ENCODE measurements around the gene WDR46.
"Not testable (repeated sequence)": the region's sequence is repeated elsewhere in the genome, so short reads cannot be mapped to it uniquely, and the experiment has no call there.

The WDR46 gene

DNA sequence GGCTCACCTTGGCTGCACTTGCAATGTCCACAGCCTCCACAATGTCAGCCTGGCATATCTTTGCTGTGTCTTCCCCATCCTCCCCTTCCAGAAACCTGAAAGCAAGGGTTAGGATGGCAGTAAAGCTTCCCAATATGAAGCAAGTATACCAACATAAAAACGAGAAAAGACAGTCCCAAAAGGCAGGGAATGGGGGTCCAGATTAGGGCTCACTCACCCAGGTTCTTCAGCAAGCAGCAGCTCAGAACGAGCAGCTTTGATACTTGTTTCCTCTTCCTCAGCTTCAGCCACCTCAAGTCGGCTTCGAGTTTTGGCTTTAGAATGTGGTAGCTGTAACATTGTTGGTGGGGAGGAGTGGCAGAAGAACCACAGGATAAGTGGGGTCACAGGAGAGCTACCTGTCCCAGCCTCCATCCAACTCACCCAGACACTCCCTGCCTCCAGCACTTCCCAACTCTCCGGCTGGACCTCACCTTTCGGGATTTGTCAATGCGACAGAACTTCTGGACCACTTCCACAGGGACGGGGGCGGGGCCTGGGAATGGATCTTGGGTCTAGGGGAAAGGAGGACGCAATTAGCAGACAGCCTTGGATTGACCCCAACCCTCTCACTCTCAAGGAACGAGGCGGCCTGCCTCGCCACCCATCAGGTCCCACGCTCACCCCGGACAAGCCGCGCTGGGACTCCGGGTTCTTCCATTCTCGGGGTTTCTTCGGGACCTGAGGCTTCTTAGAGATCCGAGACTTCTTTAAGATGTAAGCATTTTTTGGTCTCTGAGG is 708 bp downstream of the WDR46 start:
- DNase-seq (ENCODE audit: low spot score) = no peak

DNA sequence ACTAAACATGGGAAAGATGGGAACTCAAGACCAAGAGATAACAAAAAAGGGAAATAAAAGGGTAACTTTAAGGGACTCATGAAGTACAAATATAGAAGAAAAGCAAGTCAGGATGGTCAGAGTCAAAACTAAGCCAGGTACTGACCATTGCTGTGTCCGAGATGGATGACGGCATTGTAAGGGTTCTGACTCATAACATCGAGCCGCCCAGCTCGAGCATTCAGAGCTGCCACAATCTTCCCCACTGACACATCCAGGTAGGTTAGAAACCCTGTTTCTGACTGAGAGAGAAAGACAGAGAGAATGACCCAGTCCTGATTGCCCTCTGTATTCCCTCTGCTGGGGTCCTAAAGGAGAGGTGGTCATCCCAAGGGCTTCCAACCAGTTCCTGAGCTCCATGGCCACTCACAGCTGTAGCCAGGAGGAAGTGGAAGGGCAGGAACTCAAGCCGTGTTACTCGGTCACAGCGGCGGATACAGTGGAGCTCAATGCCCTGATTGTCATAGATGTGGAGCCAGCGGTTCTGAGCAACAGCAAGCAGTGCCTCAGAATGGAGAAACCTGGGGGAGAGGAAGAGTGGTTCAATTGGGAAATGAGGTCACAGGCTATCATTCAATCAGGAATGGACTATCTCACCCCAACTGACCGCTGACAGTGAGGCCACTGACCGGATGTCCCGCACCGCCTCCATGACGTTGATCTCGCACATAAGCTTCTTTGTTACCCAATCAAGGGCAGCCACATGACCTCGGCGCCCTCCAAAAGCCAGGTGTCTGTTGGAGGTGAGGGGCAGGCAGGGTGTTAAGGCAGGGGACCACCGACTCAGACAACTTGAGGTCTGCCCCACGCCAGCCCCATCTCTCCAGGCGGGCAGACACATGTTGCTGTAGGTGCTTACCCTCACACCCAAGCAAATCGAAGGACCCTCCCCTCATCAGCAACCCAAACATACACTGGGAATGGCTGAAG is 1.8 kb downstream of the WDR46 start:
- DNase-seq (ENCODE audit: low spot score) = no peak

DNA sequence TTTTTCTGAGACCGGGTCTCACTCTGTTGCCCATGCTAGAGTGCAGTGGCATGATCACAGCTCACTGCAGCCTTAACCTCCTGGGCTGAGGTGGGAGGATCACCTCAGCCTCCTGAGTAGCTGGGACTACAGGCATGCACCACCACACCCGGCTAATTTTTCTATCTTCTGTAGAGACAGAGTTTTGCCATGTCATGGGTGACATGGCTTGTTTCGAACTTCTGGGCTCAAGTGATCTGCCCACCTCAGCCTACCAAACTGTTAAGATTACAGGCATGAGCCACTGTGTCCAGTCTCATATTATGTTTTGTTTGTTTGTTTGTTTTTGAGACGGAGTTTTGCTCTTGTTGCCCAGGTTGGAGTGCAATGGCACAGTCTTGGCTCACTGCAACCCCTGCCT is 3.8 kb downstream of the WDR46 start:
- not testable (repeated sequence) for DNase-seq (ENCODE audit: low spot score)

DNA sequence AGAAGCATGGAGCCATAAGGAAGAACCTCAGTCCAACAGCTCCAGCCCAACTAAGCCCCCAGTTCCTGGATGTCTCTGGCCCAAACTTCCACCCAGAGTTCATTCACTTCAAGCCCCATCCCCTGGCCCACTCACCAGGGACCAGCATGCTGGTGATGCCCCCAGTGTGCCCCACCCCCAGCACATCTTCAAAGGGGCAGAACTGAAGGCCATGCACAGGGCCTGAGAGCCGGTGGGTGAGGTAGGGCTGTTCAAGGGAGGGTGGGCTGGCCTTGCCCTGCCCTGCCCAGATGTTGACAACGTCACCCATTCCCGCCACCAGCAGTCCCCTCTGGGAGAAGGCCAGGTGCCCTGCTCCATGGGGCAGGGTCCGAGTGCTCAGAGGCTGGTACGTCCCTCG is 8.5 kb downstream of the WDR46 start:
- no peak for DNase-seq (ENCODE audit: low spot score)

DNA sequence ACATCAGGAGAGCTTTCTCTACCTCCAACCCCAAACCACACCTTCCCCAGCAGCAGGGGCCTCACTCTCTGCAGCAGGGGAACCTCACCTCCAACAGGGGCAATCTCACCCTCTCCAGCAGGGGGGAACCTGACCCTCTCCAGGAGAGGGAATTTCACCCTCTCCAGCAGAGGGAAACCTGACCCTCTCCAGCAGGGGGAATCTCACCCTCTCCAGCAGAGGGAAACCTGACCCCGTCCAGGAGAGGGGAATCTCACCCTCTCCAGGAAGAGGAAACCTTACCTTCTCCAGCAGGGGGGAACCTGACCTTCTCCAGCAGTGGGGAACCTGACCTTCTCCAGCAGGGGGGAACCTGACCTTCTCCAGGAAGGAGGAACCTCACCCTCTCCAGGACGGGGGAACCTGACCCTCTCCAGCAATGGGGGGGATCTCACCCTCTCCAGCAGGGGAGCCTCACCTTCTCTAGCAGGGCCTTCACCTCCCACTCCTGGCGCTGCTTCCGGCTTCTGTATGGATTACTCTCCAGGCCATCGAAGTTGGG is 9.0 kb downstream of the WDR46 start:
- no peak for DNase-seq (ENCODE audit: low spot score)

DNA sequence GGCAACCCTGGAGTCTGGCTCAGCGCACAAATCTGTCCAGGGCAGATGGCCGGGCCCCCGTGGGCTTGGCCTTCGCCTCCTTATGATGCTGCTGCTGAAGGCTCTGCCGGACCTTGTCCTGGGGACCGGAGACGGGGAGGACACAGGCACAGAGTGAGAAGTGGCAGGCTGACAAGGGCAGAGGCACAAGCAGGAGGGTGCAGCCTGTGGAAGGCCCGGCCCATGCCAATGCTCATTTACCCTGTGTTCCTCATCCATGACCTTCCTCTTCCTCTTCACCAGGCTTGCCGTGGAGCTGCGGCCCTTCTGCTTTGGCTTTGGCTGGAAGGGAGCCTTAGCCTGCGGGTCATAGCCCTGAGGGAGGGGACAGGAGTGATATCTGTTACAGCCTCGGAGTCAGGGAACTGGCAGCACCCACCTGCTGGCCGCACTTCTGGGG is 9.8 kb downstream of the WDR46 start:
- DNase-seq (ENCODE audit: low spot score) = no peak

DNA sequence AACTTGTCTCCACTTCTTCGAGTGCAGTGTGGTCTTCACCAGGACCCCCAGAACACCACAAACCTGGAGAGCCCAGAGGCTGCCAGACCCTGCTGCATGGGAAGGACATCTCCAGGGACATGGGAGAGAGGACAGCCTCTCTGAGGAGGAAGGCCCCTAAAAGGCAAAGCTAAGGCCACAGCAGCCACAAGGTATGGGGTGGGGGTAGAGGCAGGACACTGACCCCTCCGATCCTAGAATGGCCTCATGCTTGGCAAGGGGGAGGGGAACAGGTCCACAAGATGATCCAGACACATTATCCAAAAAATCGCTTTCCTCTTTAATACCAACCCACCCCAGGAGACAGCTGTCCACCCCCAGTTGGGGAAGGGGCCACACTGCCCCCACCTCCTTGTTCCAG is 10.2 kb downstream of the WDR46 start:
- DNase-seq (ENCODE audit: low spot score) = no peak

DNA sequence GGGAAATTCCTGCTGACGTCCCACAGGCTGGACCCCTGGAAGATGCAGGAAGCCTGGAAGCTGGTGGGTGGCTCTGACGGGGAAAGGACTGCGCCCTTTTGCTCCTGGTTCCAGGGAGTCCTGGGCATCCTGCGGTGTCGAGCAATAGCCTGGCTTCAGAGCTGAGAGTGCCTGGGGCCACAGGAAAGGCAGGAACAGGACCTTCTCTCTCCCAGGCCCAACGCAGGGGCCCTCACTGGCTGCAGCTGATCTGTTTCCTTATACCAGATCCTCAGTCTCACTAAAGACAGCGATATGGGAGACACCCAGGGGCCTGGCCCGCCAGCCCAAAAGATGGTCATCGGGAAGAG is 10.7 kb downstream of the WDR46 start:
- no peak for DNase-seq (ENCODE audit: low spot score)

DNA sequence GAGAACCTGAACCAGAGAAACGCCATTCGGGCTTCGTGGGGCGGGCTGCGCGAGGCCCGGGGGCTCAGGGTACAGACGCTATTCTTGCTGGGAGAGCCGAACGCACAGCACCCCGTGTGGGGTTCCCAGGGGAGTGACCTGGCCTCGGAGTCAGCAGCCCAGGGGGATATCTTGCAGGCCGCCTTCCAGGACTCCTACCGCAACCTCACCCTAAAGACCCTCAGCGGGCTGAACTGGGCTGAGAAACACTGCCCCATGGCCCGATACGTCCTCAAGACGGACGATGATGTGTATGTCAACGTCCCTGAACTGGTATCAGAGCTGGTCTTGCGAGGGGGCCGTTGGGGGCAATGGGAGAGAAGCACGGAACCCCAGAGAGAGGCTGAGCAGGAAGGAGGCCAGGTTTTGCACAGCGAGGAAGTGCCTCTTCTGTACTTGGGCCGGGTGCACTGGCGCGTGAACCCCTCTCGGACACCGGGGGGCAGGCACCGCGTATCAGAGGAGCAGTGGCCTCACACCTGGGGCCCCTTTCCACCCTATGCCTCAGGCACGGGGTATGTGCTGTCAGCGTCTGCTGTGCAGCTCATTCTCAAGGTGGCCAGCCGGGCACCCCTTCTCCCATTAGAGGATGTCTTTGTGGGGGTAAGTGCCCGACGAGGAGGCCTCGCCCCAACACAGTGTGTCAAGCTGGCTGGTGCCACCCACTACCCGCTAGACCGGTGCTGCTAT is 11.2 kb downstream of the WDR46 start:
- no peak for DNase-seq (ENCODE audit: low spot score)

DNA sequence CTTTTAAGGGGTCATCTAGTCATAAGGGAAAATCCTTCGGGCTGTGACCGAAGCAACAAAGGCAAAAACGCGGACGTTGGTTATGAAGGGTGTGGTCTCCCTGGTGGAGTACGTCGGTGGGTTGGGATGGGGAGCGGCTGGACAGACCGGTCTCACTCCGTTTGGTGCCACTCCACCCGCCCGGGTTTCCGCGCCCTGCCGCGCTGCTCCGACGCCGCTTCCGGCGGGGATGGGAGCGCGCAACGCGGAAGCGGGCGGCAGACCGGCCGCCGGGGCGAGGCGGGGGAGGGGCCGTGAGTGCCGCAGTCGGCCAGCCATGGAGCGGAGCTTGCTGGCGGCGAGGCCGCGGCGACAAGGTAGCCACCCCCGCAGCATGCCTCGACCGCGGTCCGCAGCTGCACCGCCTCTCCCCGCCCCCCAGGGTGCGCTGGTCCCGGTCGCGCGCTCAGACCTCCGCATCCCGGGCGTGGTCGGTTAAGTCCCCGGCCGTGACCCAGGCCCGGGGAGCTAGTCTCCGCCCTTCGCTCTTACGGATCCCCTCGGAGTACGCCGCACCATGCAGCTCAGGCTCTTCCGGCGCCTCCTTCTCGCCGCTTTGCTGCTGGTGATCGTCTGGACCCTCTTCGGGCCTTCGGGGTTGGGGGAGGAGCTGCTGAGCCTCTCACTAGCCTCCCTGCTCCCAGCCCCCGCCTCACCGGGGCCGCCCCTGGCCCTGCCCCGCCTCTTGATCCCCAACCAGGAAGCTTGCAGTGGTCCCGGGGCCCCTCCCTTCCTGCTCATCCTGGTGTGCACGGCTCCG is 12.0 kb downstream of the WDR46 start, which contains the start of gene B3GALT4:
Gene B3GALT4 (plus strand): TSS at position 260 of the 799 bp plus-strand sequence. CDS start 297 bp downstream, at position 557.
- DNase-seq (ENCODE audit: low spot score) = peak; percentile 82

DNA sequence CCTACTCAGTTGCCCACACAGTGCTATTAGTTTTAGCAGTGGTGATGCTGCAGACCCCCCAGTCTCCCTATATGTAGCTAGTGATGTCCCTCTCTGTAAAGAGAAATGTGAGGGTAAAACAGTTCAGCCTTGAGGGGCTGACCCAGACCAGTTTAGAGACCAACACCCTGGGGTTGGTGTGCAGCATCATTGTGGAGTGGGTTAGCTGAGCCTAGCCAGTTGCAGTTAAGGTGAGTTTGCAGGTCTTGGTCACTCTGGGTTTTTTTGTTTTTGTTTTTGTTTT is 12.5 kb downstream of the WDR46 start:
- no peak for DNase-seq (ENCODE audit: low spot score)

DNA sequence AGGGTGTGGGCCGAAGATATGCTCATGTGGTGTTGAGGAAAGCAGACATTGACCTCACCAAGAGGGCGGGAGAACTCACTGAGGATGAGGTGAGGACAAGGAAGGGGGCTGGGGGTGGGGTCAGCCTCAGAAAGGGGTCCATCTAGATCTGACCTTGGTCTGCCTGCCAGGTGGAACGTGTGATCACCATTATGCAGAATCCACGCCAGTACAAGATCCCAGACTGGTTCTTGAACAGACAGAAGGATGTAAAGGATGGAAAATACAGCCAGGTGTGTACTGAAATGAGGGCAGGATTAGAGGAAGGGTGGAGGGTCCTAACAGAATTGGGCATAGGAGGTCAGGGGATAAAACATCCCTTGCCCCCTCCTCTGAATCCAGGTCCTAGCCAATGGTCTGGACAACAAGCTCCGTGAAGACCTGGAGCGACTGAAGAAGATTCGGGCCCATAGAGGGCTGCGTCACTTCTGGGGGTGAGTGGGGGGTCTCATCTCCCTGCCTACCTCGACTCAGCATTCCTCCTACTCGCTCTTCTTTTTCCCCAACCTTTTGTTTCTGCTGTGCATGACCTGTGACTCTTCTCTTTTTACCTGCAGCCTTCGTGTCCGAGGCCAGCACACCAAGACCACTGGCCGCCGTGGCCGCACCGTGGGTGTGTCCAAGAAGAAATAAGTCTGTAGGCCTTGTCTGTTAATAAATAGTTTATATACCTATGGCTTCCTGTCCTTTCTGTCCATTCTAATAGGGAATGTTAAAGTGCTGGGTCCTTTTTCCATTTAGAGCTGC is 13.1 kb downstream of the WDR46 start:
- DNase-seq (ENCODE audit: low spot score) = not testable (repeated sequence)

DNA sequence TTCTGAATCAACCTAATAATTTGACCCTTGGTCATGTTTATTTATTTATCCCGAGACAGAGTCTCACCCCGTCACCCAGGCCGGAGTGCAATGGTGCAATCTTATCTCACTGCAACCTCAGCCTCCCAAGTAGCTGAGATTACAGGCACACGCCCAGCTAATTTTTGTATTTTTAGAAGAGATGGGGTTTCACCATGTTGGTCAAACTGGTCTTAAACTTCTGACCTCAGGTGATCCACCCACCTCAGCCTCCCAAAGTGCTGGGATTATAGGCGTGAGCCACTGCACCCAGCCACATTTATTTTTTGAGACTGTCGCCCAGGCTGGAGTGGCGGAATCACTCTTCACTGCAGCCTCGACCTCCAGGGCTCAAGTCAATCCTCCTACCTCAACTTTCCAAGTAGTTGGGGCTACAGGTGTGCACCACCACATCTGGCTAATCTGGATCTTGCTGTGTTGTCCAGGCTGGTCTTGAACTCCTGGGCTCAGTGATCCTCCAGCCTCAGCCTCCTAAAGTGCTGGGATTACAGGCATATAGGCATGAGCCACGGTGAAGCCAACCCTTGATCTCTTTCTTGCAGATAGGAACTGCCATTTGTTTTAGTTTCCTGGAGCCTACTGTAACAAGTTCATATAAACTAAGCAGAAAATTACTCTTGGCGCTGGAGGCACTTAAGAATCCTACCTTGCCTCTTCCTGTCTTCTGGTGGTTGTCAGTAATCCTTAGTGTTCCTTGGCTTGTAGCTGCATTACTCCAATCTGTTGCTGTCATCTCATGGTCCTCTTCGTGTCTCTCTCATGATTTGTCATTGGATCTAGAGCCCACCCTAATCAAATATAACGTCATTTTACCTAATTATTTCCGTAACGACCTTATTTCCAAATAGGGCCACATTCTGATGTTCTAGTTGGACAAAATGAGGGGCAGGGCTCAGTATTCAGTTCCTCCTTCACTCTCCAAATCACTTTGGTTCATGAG is 14.8 kb downstream of the WDR46 start:
- no peak for DNase-seq (ENCODE audit: low spot score)

DNA sequence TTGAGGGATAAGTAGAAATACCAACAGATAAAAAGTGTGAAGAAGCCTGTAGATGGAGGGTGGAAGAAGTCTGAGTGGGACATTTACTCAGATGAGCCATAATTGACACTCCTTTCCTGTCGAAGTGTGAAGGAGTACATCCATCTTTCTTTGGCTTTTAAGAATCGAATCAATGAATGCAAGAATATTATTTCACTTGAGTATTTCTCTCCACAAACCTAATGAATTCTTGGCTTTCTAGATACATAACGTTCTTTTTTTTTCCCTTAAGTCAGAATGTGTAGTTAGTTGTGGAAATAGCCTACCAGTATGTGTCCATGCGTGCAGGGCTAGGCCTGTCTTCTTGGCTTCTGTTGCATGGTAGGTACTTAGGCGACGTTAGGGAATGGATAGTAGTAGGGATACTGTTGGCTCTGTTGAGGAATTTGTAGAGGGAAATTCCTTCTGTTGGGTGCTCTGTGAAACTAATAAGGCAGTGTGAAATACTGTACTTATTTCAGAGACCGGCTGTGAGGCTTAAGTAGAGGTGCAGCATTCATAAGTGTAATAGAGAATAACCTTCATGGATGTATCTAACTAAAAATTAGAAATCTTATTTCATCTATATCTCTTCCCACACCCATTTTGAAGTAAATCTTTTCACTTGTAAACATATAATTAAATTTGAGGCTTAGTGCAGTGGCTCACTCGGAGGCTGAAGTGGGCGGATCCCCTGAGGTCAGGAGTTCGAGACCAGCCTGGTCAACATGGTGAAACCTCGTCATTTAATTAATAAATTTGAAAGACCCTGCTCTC is 15.7 kb downstream of the WDR46 start:
- no peak for DNase-seq (ENCODE audit: low spot score)

DNA sequence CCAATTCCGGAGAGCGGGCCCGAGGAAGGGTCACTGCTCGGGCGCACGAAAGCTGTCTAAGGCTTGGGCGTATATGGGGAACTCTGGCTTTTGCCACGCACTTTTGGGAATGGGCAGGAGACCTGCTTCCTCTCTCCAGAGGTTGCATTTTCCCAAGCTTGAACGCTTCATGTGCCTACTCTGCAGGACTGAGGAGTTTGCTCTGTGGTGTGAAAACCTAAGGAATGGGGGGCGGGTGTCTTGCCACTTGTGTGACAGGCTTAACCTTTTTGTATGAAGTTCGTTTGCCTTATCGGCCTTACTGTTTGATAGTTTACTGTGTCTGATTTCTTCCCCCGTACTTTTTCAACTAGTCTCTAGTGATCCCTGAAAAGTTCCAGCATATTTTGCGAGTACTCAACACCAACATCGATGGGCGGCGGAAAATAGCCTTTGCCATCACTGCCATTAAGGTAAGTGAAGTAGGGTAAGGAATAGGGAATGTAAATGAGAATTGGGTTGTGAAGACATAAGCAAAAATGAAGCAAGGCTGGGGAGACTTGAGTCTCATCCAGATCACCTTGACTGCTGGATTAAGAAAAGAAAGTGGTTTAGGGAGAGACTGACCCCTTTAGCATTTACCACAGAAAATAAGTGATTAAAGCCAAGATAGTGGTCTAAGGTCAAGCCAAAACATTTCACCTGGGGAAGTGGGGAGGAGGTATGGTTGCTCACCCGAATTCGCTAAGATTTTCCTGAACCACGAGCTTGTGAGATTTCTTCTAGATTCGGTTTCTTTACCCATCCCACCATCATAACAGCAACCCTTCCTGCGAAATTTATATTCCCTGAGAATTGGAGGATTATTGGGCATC is 16.5 kb downstream of the WDR46 start:
- no peak for DNase-seq (ENCODE audit: low spot score)

DNA sequence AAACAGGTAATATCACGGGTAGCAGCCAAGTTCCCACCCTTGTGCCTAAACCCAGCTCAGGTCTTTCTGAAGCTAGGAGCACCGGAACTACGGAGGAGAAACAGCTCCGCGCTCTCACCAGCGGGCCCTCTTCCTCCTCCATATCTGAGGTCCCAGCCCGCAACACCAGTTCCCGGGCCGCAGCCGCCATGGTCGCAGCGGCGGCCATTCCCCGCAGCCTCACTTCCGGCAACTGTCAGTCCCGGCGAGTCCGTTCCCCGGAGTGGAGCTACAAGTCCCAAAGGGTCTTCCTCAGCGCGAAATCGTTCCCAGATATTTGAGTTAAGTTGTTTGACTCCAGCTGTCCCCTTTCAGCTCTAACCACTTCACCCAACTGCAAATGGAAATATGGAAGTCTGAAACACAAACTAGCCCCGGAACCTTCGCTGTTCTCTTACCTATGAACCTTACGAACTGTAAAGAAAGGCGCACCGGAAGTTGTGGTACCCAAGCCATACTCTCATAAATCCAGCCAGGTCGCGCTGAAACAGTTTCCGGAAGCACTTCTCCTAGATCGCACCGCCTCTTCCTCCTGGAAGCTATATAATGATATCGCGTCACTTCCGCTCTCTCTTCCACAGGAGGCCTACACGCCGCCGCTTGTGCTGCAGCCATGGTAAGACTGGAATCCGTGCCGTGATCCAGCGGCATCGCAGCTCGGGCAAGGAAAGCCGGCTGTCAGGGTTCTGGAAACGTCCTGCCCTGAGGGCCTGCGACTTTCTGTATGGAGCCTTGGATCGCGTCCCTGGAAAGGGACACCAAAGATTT is 17.4 kb downstream of the WDR46 start, which contains the start of the genes RPS18 and VPS52:
Gene RPS18 (plus strand): TSS at position 608 of the 807 bp plus-strand sequence. CDS start 45 bp downstream, at position 653.
Gene VPS52 (minus strand): TSS at position 409 of the 807 bp plus-strand sequence. CDS start 201 bp downstream, at position 208.
- peak; percentile 93 for DNase-seq (ENCODE audit: low spot score)
